Fibroblast of mammary gland (primary cell): ENCODE measurements around the gene PTPRJ.

ENCODE experiments used
- DNase-seq: peaks from one replicate; pipeline ENCODE4 v3.0.0-alpha.2; 2010; ENCODE audit warnings: low read depth
- H3K4me3 ChIP-seq: 2 replicates; pipeline ENCODE4 v1.5.1; 2011; ENCODE audit warnings: low read depth, mild to moderate bottlenecking, low read length, moderate library complexity; ENCODE audit not compliant: control insufficient read depth
- TF ChIP-seq, protein P1 (sequence below): conservative IDR thresholded peaks from 2 replicates; pipeline ENCODE4 v1.5.1; 2011; ENCODE audit warnings: low read depth, low read length, inconsistent platforms; ENCODE audit not compliant: control insufficient read depth, insufficient read depth

PTPRJ gene

DNA sequence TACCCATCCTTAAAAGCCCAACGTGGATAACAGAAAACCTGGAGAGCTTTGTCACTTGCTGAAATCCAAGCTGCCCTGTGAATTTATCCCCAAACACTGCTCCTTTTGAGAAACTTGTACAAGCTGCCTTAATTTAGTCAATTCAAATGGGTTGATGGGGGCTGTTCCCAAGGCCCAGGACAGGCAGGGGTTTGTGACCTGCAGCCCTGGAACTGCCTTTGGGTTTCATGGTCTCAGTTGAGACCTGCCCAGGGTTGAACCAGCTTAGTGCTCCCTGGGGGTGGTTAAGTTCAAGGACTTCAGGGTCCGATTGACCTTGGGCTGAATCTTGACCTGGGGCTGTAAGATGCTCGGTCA, 124.2 kb downstream of the PTPRJ start:
- no peak overlapping the region for H3K4me3 ChIP-seq
- DNase-seq, result no peak
- TF ChIP-seq, protein P1, sequence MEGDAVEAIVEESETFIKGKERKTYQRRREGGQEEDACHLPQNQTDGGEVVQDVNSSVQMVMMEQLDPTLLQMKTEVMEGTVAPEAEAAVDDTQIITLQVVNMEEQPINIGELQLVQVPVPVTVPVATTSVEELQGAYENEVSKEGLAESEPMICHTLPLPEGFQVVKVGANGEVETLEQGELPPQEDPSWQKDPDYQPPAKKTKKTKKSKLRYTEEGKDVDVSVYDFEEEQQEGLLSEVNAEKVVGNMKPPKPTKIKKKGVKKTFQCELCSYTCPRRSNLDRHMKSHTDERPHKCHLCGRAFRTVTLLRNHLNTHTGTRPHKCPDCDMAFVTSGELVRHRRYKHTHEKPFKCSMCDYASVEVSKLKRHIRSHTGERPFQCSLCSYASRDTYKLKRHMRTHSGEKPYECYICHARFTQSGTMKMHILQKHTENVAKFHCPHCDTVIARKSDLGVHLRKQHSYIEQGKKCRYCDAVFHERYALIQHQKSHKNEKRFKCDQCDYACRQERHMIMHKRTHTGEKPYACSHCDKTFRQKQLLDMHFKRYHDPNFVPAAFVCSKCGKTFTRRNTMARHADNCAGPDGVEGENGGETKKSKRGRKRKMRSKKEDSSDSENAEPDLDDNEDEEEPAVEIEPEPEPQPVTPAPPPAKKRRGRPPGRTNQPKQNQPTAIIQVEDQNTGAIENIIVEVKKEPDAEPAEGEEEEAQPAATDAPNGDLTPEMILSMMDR, result no peak

DNA sequence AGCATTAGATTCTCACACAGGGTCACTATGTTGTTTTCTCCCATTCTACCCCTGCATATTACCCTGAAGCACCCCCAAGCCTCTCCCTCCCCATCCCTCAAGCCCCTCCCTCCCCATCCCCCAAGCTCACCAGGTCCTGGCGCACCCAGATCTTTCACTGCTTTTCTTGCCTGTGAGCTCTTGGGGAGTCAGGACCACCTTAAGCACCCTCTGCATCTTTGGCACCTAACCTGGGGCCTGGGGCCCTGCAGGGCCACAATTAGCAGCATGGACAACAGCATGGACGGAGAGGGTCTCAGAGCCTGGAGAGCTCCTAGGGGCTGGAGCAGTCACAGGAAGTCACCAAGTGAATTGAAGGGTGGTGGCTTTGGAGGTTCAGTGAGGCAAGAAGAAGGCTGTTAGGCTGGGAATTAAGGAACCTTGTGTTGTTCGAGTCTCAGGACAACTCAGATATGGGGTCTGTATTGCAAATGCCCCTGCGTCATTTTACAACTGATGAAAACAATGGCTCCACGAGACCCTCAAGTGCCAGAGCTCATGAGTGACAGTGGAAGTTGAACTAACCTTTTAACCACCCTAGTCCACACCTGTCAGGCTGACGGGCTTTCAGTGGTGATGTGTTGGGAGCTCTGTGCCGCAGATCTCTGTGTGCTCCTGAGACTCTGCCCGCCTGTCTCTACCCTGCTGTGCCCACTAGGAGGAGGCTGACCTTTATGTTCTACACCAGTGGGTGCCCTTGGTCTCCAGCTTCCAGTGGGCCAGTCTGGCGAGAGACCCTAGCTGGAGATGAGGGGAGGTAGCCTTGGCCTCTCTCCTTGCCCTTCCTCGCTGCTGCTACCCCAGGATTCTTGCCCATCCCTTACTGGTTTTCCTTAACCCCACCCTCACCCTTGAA, 125.0 kb downstream of the PTPRJ start:
- H3K4me3 ChIP-seq, result no peak overlapping the region
- TF ChIP-seq, protein P1, result no peak
- DNase-seq, result no peak

DNA sequence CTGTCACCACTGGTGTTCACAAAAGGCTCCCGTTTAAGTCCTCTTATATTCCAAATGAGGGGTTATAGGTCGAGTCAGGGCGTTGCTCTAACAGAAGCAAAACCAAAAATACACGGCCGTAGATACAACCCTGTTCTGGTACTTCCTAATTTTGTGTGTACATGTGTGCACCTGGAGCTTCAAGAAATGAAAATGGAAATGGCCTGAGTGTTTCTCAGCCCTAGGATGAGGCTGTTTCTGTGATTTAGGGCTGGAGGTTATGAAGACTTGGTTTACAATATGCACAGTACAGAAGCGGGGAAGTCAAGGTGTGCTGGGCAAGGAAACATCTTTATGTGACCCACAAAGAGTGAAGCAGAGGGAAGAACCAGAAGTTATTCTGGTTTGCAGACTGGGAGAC, 125.8 kb downstream of the PTPRJ start:
- DNase-seq, result no peak
- no peak overlapping the region for H3K4me3 ChIP-seq

DNA sequence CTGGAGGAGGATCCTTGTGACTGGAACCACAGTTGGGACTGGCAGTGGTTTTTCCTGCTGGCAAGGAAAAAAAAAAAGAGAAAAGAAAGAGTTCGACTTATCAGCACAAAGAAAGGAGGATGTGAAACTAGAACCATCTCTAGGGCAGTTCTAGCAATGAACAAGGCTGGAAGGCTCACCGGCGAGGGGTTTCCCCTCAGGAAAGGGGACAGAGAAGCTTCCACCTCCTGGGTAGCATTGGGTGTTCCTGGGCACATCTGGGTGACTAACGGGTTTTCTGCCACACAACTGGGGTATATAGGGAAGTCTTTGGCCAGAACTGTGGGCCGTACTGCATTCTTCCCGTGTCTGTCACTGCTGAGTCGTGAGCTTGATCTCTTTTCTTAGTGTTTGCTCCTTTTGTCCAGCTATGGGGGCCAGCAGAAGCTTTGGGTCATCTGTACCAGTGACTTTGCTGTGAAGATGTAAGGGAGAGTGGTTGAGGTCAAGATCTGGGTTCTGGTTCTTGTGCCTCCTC, 126.9 kb downstream of the PTPRJ start:
- TF ChIP-seq, protein P1, result no peak
- peak; percentile 51 for DNase-seq

More for the DNA sequence above, 125.8 kb downstream of the PTPRJ start:
- TF ChIP-seq, protein P1, result no peak

DNA sequence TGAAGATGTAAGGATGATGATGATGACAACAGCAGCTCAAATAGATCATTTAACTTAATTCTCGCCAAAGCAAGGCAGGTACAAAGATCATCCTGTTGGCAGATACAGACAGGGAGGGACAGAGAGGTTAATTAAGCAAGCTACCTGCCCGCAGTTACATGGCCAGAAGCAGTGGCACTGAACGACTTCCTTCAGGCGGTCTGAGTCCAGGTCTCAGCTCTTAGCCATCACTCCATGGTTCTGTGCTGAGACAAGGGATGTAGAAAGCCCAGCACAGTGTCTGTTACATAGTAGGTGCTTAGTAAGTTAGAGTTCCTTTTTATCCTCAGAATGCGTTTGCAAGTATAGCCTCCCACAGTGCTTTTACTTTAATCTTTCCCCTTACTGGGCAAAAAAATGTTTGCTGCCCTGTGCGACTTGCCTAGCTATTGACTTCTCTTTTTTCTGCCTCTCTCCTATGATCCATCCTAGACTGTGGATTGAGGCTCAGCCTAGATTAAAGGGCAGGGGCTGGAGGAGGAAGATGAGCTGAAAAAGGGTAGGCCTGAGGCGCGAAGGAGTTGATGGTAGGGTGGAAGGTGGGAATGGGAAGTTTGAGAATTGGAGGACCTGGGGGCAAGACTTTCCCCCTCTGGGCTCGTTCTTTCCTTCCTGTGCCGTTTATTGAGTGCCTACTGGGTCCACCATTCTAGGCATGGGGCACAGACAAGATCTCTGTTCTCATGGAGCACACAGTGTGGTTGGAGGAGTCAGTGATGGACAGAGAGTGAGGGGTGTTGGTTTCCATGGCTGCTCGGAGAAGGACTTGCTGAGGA, 128.1 kb downstream of the PTPRJ start:
- TF ChIP-seq, protein P1, result no peak
- no peak overlapping the region for H3K4me3 ChIP-seq
- DNase-seq, result no peak

More for the DNA sequence above, 126.9 kb downstream of the PTPRJ start:
- H3K4me3 ChIP-seq, result no peak overlapping the region

DNA sequence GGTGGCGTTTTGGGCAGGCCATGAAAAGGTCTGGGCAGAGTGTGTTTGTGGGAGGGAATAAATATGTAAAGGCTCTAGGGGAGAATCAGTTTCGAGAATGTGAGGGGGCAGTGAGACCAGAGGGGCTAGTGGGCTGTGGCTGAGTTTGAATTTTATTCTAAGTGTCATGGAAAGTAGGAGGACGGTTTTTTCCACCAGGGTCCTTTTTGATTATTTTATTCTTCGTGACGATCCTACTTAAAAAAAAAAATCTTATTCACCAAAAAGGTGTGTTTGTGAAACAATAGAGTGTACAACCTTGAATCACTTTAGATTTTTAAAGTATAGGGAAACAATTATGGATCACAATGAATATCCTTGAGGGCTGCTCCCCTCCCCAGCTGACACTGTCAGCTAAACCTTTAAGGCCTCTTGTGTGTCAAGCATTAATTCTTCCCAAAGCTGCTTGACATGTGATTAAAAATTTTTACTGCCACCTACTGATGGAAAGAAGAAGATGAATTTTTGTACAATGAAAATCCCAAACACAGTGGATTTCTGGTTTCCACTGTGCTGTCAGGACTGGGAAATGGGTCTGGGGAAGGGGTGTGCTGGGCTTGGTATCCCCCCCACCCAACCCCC, 128.8 kb downstream of the PTPRJ start:
- no peak overlapping the region for H3K4me3 ChIP-seq
- DNase-seq, result peak; percentile 64
- TF ChIP-seq, protein P1, result peak; percentile 40
